ENCODE results near the gene CCDC88C. TPM values are rescaled to one million over a fixed set of nuclear protein-coding genes. Genes with fewer than 3 reads are reported as not detected.

The CCDC88C gene
- total RNA-seq, 4 donors from 2014 or later: 1.1 to 2.7 (median 2.1) TPM

DNA sequence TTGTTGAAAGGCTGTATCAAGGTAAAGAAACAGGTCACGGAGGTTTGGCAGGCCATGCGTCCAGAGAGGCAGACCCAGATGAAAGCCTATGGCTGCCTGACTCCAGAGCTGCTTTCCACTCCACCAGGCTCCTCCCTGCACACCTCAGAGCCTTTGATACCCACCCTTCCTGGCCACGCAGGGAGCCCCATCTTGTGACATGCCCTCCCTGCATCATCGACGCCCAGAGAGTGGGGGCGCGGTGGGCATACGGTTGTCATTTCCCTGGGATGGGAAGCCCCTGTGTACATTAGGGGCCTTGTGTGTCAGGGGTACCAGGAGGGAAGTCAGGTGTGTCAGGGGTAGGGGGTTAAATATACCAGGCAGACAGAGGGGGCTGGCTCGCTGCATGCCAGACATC lies 142.8 kb downstream of the CCDC88C start:
- in situ Hi-C loops (cut with MboI; ENCODE audit: low sequenced_read_pairs in 4 of 4): loop anchor here in 2 of 4 donors (25.0 kb wide), 2 partner anchors 87 to 212 kb away; partner anchors contain the start of gene RPS6KA5 (in 1 of the 2)

DNA sequence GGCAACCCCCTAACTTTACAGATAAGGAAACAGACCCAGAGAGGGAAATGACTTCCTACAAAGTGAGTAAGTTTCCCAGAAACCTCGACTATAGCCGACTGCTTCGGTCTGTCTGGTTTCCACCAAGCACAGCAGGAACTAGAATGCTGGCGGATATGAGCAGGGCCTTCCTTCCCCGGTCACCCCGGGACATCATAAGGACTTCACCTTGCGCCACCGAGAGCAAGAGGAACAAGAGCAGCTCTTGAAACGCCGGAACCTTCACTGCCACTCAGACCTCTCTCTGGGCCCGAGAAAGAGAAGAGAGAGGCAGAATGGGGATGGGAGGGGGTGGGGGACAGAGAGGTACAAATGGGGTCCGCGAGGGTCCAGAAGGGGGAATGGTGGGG lies 143.7 kb downstream of the CCDC88C start:
- intact Hi-C loops (cut with DNase I; ENCODE audit: low total_unique reads) (no loop called here), in situ Hi-C loops (cut with MboI; ENCODE audit: low sequenced_read_pairs in 4 of 4) (no loop called here)
- DNase-seq (no peak), ATAC-seq (no peak)
- no peaks in the 10 kb centered on the region for H3K9me3 ChIP-seq
- H3K36me3 ChIP-seq: no peaks in the 10 kb centered on the region
- H3K4me1 ChIP-seq: no peaks in the 10 kb centered on the region
- TF ChIP-seq POLR2A (IDR thresholded peaks at IDR 0.05) (no peak), CTCF (IDR thresholded peaks at IDR 0.05 in 4 of 5, conservative IDR thresholded peaks at IDR 0.05 in 1 of 5) (no peak)
- no peaks in the 10 kb centered on the region for H3K27me3 ChIP-seq
- no peak overlapping the region for H3K4me3 ChIP-seq
- H3K27ac ChIP-seq: no peak overlapping the region

More for the DNA sequence above, 142.8 kb downstream of the CCDC88C start:
- no peaks in the 10 kb centered on the region for H3K4me1 ChIP-seq
- intact Hi-C loops (cut with DNase I; ENCODE audit: low total_unique reads): no loop called here
- H3K4me3 ChIP-seq: no peak overlapping the region
- no peak for ATAC-seq
- no peak for DNase-seq
- H3K27me3 ChIP-seq: no peaks in the 10 kb centered on the region
- H3K27ac ChIP-seq: no peak overlapping the region
- TF ChIP-seq CTCF (IDR thresholded peaks at IDR 0.05 in 4 of 5, conservative IDR thresholded peaks at IDR 0.05 in 1 of 5) (no peak), POLR2A (IDR thresholded peaks at IDR 0.05) (no peak)
- H3K36me3 ChIP-seq: no peaks in the 10 kb centered on the region
- no peaks in the 10 kb centered on the region for H3K9me3 ChIP-seq

DNA sequence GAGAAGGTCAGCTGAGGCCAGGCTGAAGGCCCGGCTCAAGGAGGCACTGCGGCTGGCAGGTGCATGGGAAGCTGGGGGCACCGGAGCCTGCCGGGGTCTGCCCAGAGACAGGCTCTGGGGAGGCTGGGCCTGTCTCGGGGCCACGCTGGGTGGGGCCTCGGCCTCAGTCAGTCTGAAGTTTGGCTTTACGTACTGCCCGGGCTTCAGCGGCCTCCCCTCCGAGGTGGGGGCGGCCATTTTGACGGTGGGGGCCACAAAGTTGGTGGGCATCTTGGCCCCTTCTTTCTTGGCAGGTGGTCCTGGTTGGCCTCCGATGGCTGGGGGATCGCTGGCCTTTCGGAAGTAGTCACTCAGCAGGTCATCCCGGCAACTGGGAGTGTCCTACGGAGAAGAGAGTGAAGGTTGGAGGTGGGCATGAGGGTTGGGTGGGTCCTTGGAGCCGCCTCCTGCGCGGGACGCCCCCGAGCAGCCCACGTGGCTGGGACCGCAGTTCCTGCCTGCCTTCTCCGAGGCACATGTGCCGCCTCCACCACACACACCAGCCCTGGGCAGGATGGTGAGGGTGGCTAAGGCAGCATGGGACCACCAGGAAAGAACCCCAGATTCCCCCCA lies 144.2 kb downstream of the CCDC88C start:
- DNase-seq (no peak), ATAC-seq (no peak)
- intact Hi-C loops (cut with DNase I; ENCODE audit: low total_unique reads): no loop called here

GRCh38 chr14:91272341-91273272 lies 145.0 kb downstream of the CCDC88C start:
- TF ChIP-seq CTCF (IDR thresholded peaks at IDR 0.05 in 4 of 5, conservative IDR thresholded peaks at IDR 0.05 in 1 of 5): no peak
- TF ChIP-seq POLR2A (IDR thresholded peaks at IDR 0.05): no peak
- Histone ChIP-seq H3K36me3 (no peaks in the 10 kb centered on the region), H3K9me3 (no peaks in the 10 kb centered on the region), H3K27ac (no peak overlapping the region), H3K4me1 (no peaks in the 10 kb centered on the region), H3K27me3 (peaks cover 0 to 2% (median 2%) of the 10 kb centered on the region in 3 donors), H3K4me3 (no peak overlapping the region)
- in situ Hi-C loops (cut with MboI; ENCODE audit: low sequenced_read_pairs in 4 of 4): no loop called here
- ATAC-seq (no peak), DNase-seq (no peak)
- intact Hi-C loops (cut with DNase I; ENCODE audit: low total_unique reads): no loop called here

More for the DNA sequence above, 144.2 kb downstream of the CCDC88C start:
- no peak for TF ChIP-seq CTCF (IDR thresholded peaks at IDR 0.05 in 4 of 5, conservative IDR thresholded peaks at IDR 0.05 in 1 of 5)
- TF ChIP-seq POLR2A (IDR thresholded peaks at IDR 0.05): no peak
- H3K4me3 ChIP-seq: no peak overlapping the region
- no peak overlapping the region for H3K27ac ChIP-seq
- H3K9me3 ChIP-seq: no peaks in the 10 kb centered on the region
- in situ Hi-C loops (cut with MboI; ENCODE audit: low sequenced_read_pairs in 4 of 4): no loop called here
- H3K4me1 ChIP-seq: no peaks in the 10 kb centered on the region
- no peaks in the 10 kb centered on the region for H3K36me3 ChIP-seq
- H3K27me3 ChIP-seq: no peaks in the 10 kb centered on the region
